Activated gamma-delta T cell treated with anti-CD3 and anti-CD28 coated beads, Interleukin-2, amount 50 U/mL, for 16 hours (primary cell): ENCODE results near the gene SPRYD3.

Source experiments
- DNase-seq: peaks from one replicate; pipeline ENCODE4 v3.0.0-alpha.2; 2020; ENCODE audit warnings: low read depth

SPRYD3 gene

GRCh38 chr12:53014709-53015108, 64.5 kb downstream of the SPRYD3 start:
- DNase-seq = no peak
